AG10803 (cell line): ENCODE results near the gene MGMT.

Source experiments
- DNase-seq: peaks from one replicate; pipeline ENCODE4 v3.0.0; 2010; ENCODE audit warnings: low read depth
- H3K4me3 ChIP-seq: 2 replicates; pipeline ENCODE4 v1.5.1; 2011; ENCODE audit warnings: mild to moderate bottlenecking, low read length, control low read depth
- CTCF ChIP-seq: conservative IDR thresholded peaks from 2 replicates; pipeline ENCODE4 v1.5.1; 2011; ENCODE audit warnings: mild to moderate bottlenecking, low read length, control low read depth, inconsistent platforms

Gene MGMT

GRCh38 chr10:129648856-129649255 lies 181.8 kb downstream of the MGMT start:
- no peak for DNase-seq
- no peak for TF ChIP-seq CTCF
- no peak overlapping the region for H3K4me3 ChIP-seq

GRCh38 chr10:129652021-129652420 lies 185.0 kb downstream of the MGMT start:
- TF ChIP-seq CTCF: no peak
- DNase-seq: no peak
- no peak overlapping the region for H3K4me3 ChIP-seq

- DNase-seq: no peak
- no peak for TF ChIP-seq CTCF
- H3K4me3 ChIP-seq: no peak overlapping the region
Observed at GRCh38 chr10:129652521-129653201, 185.6 kb downstream of the MGMT start.

GRCh38 chr10:129653428-129653827 lies 186.4 kb downstream of the MGMT start:
- DNase-seq: no peak
- TF ChIP-seq CTCF: no peak
- no peak overlapping the region for H3K4me3 ChIP-seq

- no peak for DNase-seq
- H3K4me3 ChIP-seq: no peak overlapping the region
- no peak for TF ChIP-seq CTCF
Observed at GRCh38 chr10:129653861-129654260, 186.8 kb downstream of the MGMT start.

- no peak overlapping the region for H3K4me3 ChIP-seq
- no peak for DNase-seq
- TF ChIP-seq CTCF: no peak
Observed at GRCh38 chr10:129654461-129654860, 187.4 kb downstream of the MGMT start.

GRCh38 chr10:129655007-129655678 lies 188.1 kb downstream of the MGMT start:
- no peak for DNase-seq
- TF ChIP-seq CTCF: no peak
- H3K4me3 ChIP-seq: no peak overlapping the region
